PC-9 (cell line): Measurements from ENCODE around the gene CRADD. TPM values are rescaled to one million over a fixed set of nuclear protein-coding genes. Genes with fewer than 3 reads are reported as not detected.

Source experiments
- BruUV-seq: library from RNA; stranded (reverse); fragments of 400-500 nt; replicated peaks from 2 replicates; lab custom pipeline; 2021; lab: Mats Ljungman, UMichigan
- CTCF ChIA-PET: fragments of 300-600 bp; sonication (Branson Sonifier 250); formaldehyde crosslinking; loops from one replicate; lab custom pipeline; 2022; ENCODE audit warnings: antibody characterized with exemption; lab: Charles Lee
- POLR2A ChIA-PET: fragments of 300-600 bp; sonication (Branson Sonifier 250); formaldehyde crosslinking; loops from one replicate; lab custom pipeline; 2022; ENCODE audit warnings: antibody characterized with exemption; ENCODE audit not compliant: unreplicated experiment; lab: Charles Lee
- DNase-seq, 2 experiments: peaks; one replicate each; pipeline versions ENCODE4 v3.0.0 to v3.0.0-alpha.2; 2015 to 2022; ENCODE audit warnings: mixed read lengths in 1 of 2
- H2AFZ ChIP-seq: fragments of 200-600 bp; sonication (generic); 2 replicates; pipeline ENCODE4 v1.8.1; 2017; ENCODE audit warnings: antibody characterized with exemption
- H3F3A ChIP-seq: fragments of 200-600 bp; sonication (generic); 2 replicates; pipeline ENCODE4 v1.8.1; 2017; ENCODE audit warnings: antibody characterized with exemption, mild to moderate bottlenecking, low read depth; ENCODE audit not compliant: insufficient read depth
- H3K27ac ChIP-seq: fragments of 200-600 bp; sonication (generic); 2 replicates; pipeline ENCODE4 v1.6.1; 2016; ENCODE audit warnings: mixed run types
- H3K27me3 ChIP-seq: fragments of 200-600 bp; sonication (generic); 2 replicates; pipeline ENCODE4 v1.6.1; 2016; ENCODE audit warnings: low read depth, mixed run types; ENCODE audit not compliant: insufficient read depth
- H3K36me3 ChIP-seq: fragments of 200-600 bp; sonication (generic); 2 replicates; pipeline ENCODE4 v1.6.1; 2016; ENCODE audit warnings: low read depth, mixed run types
- H3K4me1 ChIP-seq: fragments of 200-600 bp; sonication (generic); replicated peaks from 2 replicates; pipeline ENCODE4 v1.6.1; 2016; ENCODE audit warnings: mixed run types; ENCODE audit not compliant: insufficient read depth
- H3K4me2 ChIP-seq: fragments of 200-600 bp; sonication (generic); 2 replicates; pipeline ENCODE4 v1.6.1; 2017; ENCODE audit warnings: mixed run types
- H3K4me3 ChIP-seq: fragments of 200-600 bp; sonication (generic); 2 replicates; pipeline ENCODE4 v1.6.1; 2016; ENCODE audit warnings: mixed run types
- H3K79me2 ChIP-seq: fragments of 200-600 bp; sonication (generic); 2 replicates; pipeline ENCODE4 v1.6.1; 2017; ENCODE audit warnings: low read depth, mixed run types
- H3K9me2 ChIP-seq: fragments of 200-600 bp; sonication (generic); 2 replicates; pipeline ENCODE4 v1.8.1; 2017; ENCODE audit warnings: mild to moderate bottlenecking; ENCODE audit not compliant: insufficient read depth
- H3K9me3 ChIP-seq: fragments of 200-600 bp; sonication (generic); 2 replicates; pipeline ENCODE4 v1.8.1; 2016; ENCODE audit warnings: low read depth; ENCODE audit not compliant: insufficient read depth
- H4K20me1 ChIP-seq: fragments of 200-600 bp; sonication (generic); 2 replicates; pipeline ENCODE4 v1.8.1; 2017; ENCODE audit not compliant: insufficient read depth
- CTCF ChIP-seq: fragments of 200-600 bp; sonication (generic); conservative IDR thresholded peaks from 2 replicates; pipeline ENCODE4 v1.6.1; 2017; ENCODE audit warnings: mixed run types, antibody characterized with exemption, mild to moderate bottlenecking, moderate library complexity
- EZH2 ChIP-seq: fragments of 200-600 bp; sonication (generic); IDR thresholded peaks from 2 replicates; pipeline ENCODE4 v1.8.0; 2017; ENCODE audit warnings: antibody characterized with exemption, low read depth
- intact Hi-C: fragments of 100-400 bp; cut with micrococcal nuclease; formaldehyde crosslinking; loops from one replicate; pipeline ENCODE4 v1.10.0; 2022; ENCODE audit not compliant: unreplicated experiment
- total RNA-seq: library from RNA; stranded (reverse); gene quantifications from 2 replicates; pipeline ENCODE4 v1.2.3, GENCODE V29; 2021

The CRADD gene
- total RNA-seq, 1 experiment from 2014 or later = 7.6 TPM

- Histone ChIP-seq H3K27me3 (no peaks in the 10 kb centered on the region), H3K36me3 (no peaks in the 10 kb centered on the region), H3K4me1 (peaks cover 8% of the 10 kb centered on the region), H3K79me2 (no peaks in the 10 kb centered on the region), H3K9me3 (0 out of 2 replicates have a peak, but pooled peaks cover 4% of the 10 kb centered on the region), H2AFZ (no peak overlapping the region), H3K4me3 (no peak overlapping the region), H3K27ac (no peak overlapping the region), H4K20me1 (no peaks in the 10 kb centered on the region), H3K4me2 (no peak overlapping the region), H3K9me2 (no peaks in the 10 kb centered on the region), H3F3A (peaks cover 4% of the 10 kb centered on the region; the same call in 1 of the 2 replicates)
- no TSS peak for BruUV-seq
- TF ChIP-seq CTCF = no peak
- no peak for TF ChIP-seq EZH2
- ChIA-PET POLR2A (interaction anchor here (0.7 kb wide), 1 partner anchor 424 kb away, joined by 3 read pairs; no protein-coding TSS in a partner anchor), CTCF (no interaction called here)
- DNase-seq = no peak
- intact Hi-C loops = loop anchor here (5.0 kb wide), 1 partner anchor 43 kb away; no protein-coding TSS in a partner anchor
Measured at GRCh38 chr12:93679308-93679925, 2.2 kb downstream of the CRADD start.

GRCh38 chr12:93680006-93680405 is 2.8 kb downstream of the CRADD start:
- BruUV-seq = no TSS peak

GRCh38 chr12:93682846-93683261 is 5.7 kb downstream of the CRADD start:
- ChIA-PET CTCF (no interaction called here), POLR2A (no interaction called here)

More at GRCh38 chr12:93680006-93680405, 2.8 kb downstream of the CRADD start:
- H2AFZ ChIP-seq = no peak overlapping the region
- H3K4me3 ChIP-seq = no peak overlapping the region
- H3K36me3 ChIP-seq = no peaks in the 10 kb centered on the region
- peaks cover 4% of the 10 kb centered on the region; the same call in 1 of the 2 replicates for H3F3A ChIP-seq
- no peak for TF ChIP-seq CTCF
- TF ChIP-seq EZH2 = no peak
- ChIA-PET CTCF (no interaction called here), POLR2A (no interaction called here)
- no peaks in the 10 kb centered on the region for H3K27me3 ChIP-seq
- no peaks in the 10 kb centered on the region for H3K9me2 ChIP-seq
- no peak overlapping the region for H3K4me2 ChIP-seq
- 0 out of 2 replicates have a peak, but pooled peaks cover 4% of the 10 kb centered on the region for H3K9me3 ChIP-seq
- H3K27ac ChIP-seq = no peak overlapping the region
- intact Hi-C loops = no loop called here
- no peak for DNase-seq
- no peaks in the 10 kb centered on the region for H4K20me1 ChIP-seq
- peaks cover 8% of the 10 kb centered on the region for H3K4me1 ChIP-seq
- H3K79me2 ChIP-seq = no peaks in the 10 kb centered on the region

More at GRCh38 chr12:93682846-93683261, 5.7 kb downstream of the CRADD start:
- no TSS peak for BruUV-seq
- intact Hi-C loops = no loop called here
- no peaks in the 10 kb centered on the region for H3K27me3 ChIP-seq
- H3K9me2 ChIP-seq = no peaks in the 10 kb centered on the region
- no peaks in the 10 kb centered on the region for H3K36me3 ChIP-seq
- H3K9me3 ChIP-seq = no peaks in the 10 kb centered on the region
- no peak overlapping the region for H3K4me3 ChIP-seq
- no peak overlapping the region for H2AFZ ChIP-seq
- no peaks in the 10 kb centered on the region for H3K79me2 ChIP-seq
- TF ChIP-seq EZH2 (no peak), CTCF (no peak)
- no peak overlapping the region for H3K4me2 ChIP-seq
- no peaks in the 10 kb centered on the region for H3F3A ChIP-seq
- no peaks in the 10 kb centered on the region for H3K4me1 ChIP-seq
- no peaks in the 10 kb centered on the region for H4K20me1 ChIP-seq
- no peak overlapping the region for H3K27ac ChIP-seq
- no peak for DNase-seq
